ENCODE results near the gene VPS37B. TPM values are rescaled to one million over a fixed set of nuclear protein-coding genes. Genes with fewer than 3 reads are reported as not detected.

VPS37B gene
- total and polyA plus RNA-seq, 2 donors from 2014 or later = 21.4 to 47.8 TPM

DNA sequence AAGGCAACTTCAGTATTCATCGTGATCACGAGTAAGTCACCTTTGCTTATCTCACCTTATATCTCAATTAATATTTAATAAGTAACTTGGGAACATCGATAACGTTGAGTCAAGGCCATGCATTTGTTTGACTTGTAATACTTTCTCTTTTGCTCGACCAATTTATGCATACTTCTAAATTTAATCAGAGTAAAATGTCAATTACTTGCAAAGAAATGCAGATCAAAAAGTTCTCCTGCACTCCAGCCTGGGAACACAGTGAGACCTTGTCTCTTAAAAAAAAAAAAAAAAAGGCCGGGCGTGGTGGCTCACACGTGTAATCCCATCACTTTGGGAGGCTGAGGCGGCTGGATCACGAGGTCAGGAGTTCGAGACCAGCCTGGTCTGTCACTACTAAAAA, 72.5 kb downstream of the VPS37B start:
- Histone ChIP-seq H3K4me1 (ENCODE audit: control insufficient read depth in 2 of 3, insufficient read depth in 2 of 3, low read depth in 1 of 3, low read length in 3 of 3) (peaks cover 0 to 2% (median 2%) of the 10 kb centered on the region in 3 donors), H3K9me3 (ENCODE audit: control insufficient read depth in 2 of 3, insufficient read depth in 1 of 3, low read length in 3 of 3) (no peaks in the 10 kb centered on the region), H3K36me3 (ENCODE audit: control insufficient read depth in 2 of 3, insufficient read depth in 3 of 3, low read length in 3 of 3) (no peaks in the 10 kb centered on the region), H3K9ac (ENCODE audit: low read length in 3 of 3) (no peak overlapping the region), H3K27ac (ENCODE audit: low read depth in 2 of 2, low read length in 2 of 2) (no peak overlapping the region), H3K4me3 (ENCODE audit: low read length in 3 of 3) (no peak overlapping the region), H3K27me3 (ENCODE audit: control insufficient read depth, insufficient read depth, low read length) (no peaks in the 10 kb centered on the region)
- FAIRE-seq = no peak
- TF ChIP-seq, protein P1, sequence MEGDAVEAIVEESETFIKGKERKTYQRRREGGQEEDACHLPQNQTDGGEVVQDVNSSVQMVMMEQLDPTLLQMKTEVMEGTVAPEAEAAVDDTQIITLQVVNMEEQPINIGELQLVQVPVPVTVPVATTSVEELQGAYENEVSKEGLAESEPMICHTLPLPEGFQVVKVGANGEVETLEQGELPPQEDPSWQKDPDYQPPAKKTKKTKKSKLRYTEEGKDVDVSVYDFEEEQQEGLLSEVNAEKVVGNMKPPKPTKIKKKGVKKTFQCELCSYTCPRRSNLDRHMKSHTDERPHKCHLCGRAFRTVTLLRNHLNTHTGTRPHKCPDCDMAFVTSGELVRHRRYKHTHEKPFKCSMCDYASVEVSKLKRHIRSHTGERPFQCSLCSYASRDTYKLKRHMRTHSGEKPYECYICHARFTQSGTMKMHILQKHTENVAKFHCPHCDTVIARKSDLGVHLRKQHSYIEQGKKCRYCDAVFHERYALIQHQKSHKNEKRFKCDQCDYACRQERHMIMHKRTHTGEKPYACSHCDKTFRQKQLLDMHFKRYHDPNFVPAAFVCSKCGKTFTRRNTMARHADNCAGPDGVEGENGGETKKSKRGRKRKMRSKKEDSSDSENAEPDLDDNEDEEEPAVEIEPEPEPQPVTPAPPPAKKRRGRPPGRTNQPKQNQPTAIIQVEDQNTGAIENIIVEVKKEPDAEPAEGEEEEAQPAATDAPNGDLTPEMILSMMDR (IDR thresholded peaks at IDR 0.05; ENCODE audit: borderline replicate concordance, extremely low read depth, insufficient read depth) = no peak
- intact Hi-C loops (cut with DNase I) = no loop called here
- no peak for DNase-seq

GRCh38 chr12:122820838-122821271, 75.1 kb downstream of the VPS37B start:
- Histone ChIP-seq H3K9me3 (ENCODE audit: control insufficient read depth in 2 of 3, insufficient read depth in 1 of 3, low read length in 3 of 3) (no peaks in the 10 kb centered on the region), H3K36me3 (ENCODE audit: control insufficient read depth in 2 of 3, insufficient read depth in 3 of 3, low read length in 3 of 3) (no peaks in the 10 kb centered on the region), H3K9ac (ENCODE audit: low read length in 3 of 3) (no peak overlapping the region), H3K4me3 (ENCODE audit: low read length in 3 of 3) (no peak overlapping the region), H3K27ac (ENCODE audit: low read depth in 2 of 2, low read length in 2 of 2) (no peak overlapping the region), H3K4me1 (ENCODE audit: control insufficient read depth in 2 of 3, insufficient read depth in 2 of 3, low read depth in 1 of 3, low read length in 3 of 3) (peaks cover 0 to 2% (median 0%) of the 10 kb centered on the region in 3 donors), H3K27me3 (ENCODE audit: control insufficient read depth, insufficient read depth, low read length) (no peaks in the 10 kb centered on the region)
- intact Hi-C loops (cut with DNase I) = no loop called here
- TF ChIP-seq, protein P1 (IDR thresholded peaks at IDR 0.05; ENCODE audit: borderline replicate concordance, extremely low read depth, insufficient read depth) = no peak
- FAIRE-seq (no peak), DNase-seq (no peak)

GRCh38 chr12:122820138-122820537, 75.8 kb downstream of the VPS37B start:
- no peaks in the 10 kb centered on the region for H3K36me3 ChIP-seq (ENCODE audit: control insufficient read depth in 2 of 3, insufficient read depth in 3 of 3, low read length in 3 of 3)
- TF ChIP-seq, protein P1 (IDR thresholded peaks at IDR 0.05; ENCODE audit: borderline replicate concordance, extremely low read depth, insufficient read depth) = no peak
- no peaks in the 10 kb centered on the region for H3K9me3 ChIP-seq (ENCODE audit: control insufficient read depth in 2 of 3, insufficient read depth in 1 of 3, low read length in 3 of 3)
- intact Hi-C loops (cut with DNase I) = no loop called here
- H3K9ac ChIP-seq (ENCODE audit: low read length in 3 of 3) = no peak overlapping the region
- H3K4me1 ChIP-seq (ENCODE audit: control insufficient read depth in 2 of 3, insufficient read depth in 2 of 3, low read depth in 1 of 3, low read length in 3 of 3) = peaks cover 0 to 2% (median 0%) of the 10 kb centered on the region in 3 donors
- FAIRE-seq (no peak), DNase-seq (no peak)
- H3K27me3 ChIP-seq (ENCODE audit: control insufficient read depth, insufficient read depth, low read length) = no peaks in the 10 kb centered on the region
- no peak overlapping the region for H3K27ac ChIP-seq (ENCODE audit: low read depth in 2 of 2, low read length in 2 of 2)
- H3K4me3 ChIP-seq (ENCODE audit: low read length in 3 of 3) = no peak overlapping the region

DNA sequence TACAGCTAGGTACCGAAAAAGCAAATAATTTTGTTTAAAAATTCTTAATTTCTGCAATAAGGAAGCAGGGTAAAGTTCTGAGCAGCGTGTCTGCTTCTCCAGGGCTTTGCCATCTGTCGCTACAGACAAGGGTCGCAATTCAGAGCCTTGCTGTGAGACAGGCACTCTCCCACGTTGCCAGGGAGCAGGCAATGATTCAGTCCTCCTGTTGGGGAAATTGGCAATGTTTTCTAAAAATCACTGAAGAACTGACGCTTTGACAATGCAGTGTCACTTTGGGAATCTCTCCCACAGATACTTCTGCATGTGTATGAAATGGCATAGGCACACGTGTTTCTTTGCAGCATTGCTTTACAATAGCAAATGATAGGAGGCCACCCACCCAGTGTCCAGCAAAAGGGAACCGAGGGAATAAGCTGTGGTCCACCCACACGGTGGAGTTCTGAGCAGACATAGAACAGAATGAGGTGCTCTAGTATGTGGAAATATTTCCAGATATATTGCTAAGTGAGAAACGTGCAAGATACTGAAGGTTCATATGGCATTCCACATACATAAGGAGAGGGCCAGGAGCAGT, 76.6 kb downstream of the VPS37B start:
- H3K36me3 ChIP-seq (ENCODE audit: control insufficient read depth in 2 of 3, insufficient read depth in 3 of 3, low read length in 3 of 3) = no peaks in the 10 kb centered on the region
- no peak overlapping the region for H3K9ac ChIP-seq (ENCODE audit: low read length in 3 of 3)
- no peaks in the 10 kb centered on the region for H3K9me3 ChIP-seq (ENCODE audit: control insufficient read depth in 2 of 3, insufficient read depth in 1 of 3, low read length in 3 of 3)
- TF ChIP-seq, protein P1 (IDR thresholded peaks at IDR 0.05; ENCODE audit: borderline replicate concordance, extremely low read depth, insufficient read depth) = no peak
- H3K4me1 ChIP-seq (ENCODE audit: control insufficient read depth in 2 of 3, insufficient read depth in 2 of 3, low read depth in 1 of 3, low read length in 3 of 3) = peaks cover 0 to 2% (median 0%) of the 10 kb centered on the region in 3 donors
- DNase-seq = no peak
- H3K27me3 ChIP-seq (ENCODE audit: control insufficient read depth, insufficient read depth, low read length) = no peaks in the 10 kb centered on the region
- no peak overlapping the region for H3K27ac ChIP-seq (ENCODE audit: low read depth in 2 of 2, low read length in 2 of 2)
- no peak overlapping the region for H3K4me3 ChIP-seq (ENCODE audit: low read length in 3 of 3)
- intact Hi-C loops (cut with DNase I) = no loop called here
- no peak for FAIRE-seq

All from kidney (tissue), 14 donors.